HG03159 (cell line): Measurements from ENCODE around the gene SLC36A3.
"Not testable (repeated sequence)": the region's sequence is repeated elsewhere in the genome, so short reads cannot be mapped to it uniquely, and the experiment has no call there.

Source experiments
- ATAC-seq: cut with Tn5 transposase; IDR thresholded peaks from one replicate; pipeline ENCODE4 v1.9.1; 2021; ENCODE audit warnings: mild to moderate bottlenecking, moderate library complexity; ENCODE audit not compliant: unreplicated experiment

SLC36A3 gene

DNA sequence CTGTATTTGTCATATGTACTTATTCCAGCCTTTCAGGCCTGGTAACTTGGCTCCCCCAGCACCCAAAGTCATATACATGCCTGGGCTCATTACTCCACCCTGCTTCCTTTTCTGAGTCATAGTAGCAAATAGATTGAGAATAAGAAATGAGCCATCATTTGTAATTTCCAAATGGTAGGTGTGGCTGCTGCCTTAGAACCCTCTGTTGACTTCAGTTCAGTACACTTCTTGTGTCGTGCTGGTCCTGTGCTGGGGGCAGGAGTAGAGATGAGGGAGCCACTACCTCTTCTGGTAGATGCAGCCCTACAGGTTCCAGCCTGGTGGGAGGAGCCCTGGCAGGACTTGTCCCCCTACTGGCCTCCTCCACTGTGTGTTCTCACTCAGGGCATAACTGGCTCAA, 39.5 kb downstream of the SLC36A3 start:
- ATAC-seq: no peak

DNA sequence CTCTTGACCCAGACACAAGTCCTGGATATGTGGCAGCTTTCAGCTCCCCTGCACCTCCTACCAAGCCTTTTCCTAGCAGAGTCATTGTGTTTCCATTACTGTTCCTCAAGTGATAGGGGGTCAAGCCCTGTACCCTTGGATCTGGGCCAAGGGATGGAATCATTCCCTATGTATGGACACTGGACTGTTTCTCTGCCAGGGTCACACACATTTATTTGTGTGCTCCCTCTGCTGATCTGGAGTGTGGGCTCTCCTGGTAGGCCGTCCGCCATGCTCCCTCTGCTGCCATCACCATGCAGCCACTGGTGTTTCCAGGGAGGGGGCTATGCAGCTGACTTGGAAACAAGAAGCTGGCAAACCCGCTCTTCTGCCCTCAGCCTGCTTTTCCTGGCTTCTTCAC, 41.0 kb downstream of the SLC36A3 start:
- no peak for ATAC-seq

DNA sequence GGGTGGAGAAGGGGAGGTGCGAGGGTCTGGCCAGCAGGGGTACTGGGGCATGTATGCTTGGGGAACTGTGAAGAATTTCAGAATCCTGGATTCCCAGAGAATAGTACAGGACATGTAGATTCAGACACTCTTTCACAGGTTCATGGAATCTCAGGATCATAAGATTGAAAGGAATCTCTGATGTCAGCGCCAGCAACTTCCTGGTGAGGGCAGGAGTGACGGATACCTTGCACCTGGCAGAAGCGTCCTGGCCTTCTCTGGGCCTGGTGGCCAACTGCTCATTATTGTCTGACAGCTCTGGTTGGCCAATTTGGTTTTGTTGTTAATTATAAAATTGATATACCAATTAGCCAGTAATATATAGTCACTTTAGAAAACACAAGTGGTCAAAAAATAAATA, 43.6 kb downstream of the SLC36A3 start:
- ATAC-seq: no peak

DNA sequence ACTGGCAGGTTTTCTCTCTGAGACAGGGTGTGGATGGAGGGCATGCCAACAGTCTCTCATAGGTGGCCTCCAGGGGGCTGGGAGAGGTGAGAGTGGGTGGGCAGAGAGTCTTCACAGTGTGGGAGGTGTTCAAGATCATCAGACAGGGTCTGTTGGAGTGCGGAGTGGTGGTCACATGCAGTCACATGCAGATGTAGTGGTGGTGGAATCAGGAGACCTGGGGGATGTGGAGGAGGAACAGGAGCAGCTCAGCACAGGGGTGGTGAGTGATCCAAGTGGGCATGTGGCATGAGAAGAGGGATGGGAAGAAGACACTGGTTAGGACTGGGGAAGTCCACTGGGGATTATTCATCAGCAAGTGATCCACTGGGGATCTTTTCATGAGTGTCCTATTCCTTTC, 44.8 kb downstream of the SLC36A3 start:
- ATAC-seq: no peak

DNA sequence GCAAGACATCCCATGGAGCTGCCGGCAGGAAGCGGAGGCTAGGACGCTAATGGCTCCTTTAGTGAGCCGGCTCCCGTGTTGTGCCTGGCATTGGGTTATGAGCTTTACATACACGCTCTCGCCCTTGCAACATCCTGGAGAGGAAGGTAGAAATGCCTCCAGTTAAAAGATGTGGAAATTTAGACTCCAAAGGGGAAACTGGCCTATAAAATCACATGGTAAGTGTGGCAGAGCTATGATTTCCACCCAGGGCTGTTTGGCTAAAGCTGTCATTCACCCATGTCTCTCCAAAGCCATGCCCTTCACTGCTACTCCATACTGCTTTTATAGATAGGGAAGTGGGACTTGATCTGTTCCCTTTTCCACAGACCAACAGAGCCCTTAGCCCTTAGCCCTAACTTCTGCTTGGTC, 45.4 kb downstream of the SLC36A3 start:
- ATAC-seq: no peak

DNA sequence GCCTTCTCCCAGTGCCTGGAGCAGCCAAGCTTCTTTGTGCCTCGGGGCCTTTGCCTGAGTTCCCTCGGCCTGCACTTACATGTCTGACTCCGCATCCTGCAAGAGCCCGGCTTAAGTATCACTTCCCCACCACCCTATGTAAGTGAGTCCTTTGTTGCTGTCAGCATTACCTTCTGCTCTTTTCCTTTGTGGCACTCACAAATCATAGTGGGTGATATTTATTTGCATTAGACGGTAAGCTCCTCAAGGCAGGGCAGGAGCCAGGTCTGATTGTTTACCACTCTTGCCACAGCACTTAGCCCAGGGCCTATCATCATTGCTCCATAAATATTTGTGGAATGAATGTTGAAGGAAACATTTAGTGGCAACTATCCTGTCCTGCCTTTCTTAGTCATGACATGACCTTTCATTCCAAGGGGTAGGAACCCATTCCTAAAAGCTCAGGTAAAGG, 45.8 kb downstream of the SLC36A3 start:
- peak; percentile 29 for ATAC-seq

DNA sequence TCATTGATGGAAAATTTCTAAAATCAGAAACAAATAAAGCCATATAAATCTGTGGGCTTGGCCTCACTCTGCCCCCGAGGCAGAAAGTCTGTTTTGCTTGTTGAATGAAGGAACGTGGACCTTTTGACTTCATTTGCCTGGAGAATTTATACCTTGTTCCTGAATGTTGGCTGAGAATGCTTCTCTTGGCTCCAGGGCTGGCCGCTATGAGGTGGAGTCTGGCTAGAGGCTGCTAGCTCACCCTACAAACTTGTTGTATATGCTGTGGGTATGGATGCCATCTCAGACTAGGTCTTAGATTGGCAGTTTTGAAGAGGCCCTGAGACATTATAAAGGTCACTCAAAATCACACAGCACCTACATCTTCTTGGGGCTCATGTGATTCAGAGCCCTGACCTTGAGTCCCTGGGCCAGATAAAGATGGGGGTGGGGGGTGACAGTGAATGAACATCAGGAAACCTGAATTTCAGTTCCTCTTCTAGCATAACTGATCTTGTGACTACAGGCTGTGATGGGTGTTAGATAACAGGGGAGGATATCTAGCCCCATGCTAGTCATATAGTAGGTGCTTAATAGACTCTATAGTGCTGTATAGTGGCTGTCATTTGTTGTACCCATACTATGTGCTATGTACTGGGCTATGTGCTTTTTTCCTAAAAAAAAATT, 47.8 kb downstream of the SLC36A3 start:
- ATAC-seq: peak; percentile 44

DNA sequence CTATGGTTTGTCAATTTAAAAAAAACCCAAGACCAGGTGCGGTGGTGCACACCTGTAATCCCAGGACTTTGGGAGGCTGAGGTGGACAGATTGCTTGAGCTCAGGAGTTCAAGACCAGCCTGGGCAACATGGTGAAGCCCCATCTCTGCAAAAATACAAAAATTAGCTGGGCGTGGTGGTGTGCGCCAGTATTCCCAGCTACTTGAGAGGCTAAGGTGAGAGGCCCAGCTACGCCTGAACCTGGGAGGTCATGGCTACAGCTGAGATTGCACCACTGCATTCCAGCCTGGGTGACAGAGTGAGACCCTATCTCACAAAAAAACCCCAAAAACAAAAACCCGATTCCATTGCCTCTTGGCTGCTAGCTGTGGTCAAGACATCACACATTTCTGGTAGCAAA, 48.6 kb downstream of the SLC36A3 start:
- ATAC-seq: not testable (repeated sequence)

DNA sequence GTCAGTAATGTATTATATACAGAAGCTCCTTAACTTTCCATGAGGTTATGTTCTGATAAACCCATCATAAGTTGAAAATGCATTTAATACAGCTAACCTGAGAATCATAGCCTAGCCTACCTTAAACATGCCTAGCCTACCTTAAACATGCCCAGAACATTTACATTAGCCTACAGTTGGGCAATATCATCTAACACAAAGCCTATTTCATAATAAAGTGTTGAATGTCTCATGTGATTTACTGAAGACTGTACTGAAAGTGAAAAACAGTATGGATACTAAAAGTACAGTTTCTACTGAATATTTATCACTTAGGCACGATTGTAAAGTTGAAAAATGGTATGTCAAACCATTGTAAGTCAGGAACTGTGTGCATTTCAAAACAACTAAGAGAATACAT, 49.0 kb downstream of the SLC36A3 start:
- ATAC-seq: no peak

DNA sequence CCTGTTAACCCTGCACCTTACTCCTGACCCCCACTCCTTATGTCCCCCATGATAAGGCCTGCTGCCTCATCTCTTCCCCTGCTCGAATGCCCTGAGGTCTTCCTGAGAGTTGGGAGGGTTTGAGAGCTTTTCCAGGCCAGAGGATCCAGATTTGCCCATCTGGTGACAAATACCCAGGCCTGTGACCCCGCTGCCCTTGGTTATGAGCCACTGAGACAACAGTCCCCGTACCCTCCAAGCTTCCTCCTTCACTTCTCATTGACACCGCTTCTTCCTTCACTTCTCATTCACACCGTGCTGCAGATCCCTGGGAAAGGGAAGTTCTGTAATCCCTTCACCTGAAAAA, 50.0 kb downstream of the SLC36A3 start:
- no peak for ATAC-seq

DNA sequence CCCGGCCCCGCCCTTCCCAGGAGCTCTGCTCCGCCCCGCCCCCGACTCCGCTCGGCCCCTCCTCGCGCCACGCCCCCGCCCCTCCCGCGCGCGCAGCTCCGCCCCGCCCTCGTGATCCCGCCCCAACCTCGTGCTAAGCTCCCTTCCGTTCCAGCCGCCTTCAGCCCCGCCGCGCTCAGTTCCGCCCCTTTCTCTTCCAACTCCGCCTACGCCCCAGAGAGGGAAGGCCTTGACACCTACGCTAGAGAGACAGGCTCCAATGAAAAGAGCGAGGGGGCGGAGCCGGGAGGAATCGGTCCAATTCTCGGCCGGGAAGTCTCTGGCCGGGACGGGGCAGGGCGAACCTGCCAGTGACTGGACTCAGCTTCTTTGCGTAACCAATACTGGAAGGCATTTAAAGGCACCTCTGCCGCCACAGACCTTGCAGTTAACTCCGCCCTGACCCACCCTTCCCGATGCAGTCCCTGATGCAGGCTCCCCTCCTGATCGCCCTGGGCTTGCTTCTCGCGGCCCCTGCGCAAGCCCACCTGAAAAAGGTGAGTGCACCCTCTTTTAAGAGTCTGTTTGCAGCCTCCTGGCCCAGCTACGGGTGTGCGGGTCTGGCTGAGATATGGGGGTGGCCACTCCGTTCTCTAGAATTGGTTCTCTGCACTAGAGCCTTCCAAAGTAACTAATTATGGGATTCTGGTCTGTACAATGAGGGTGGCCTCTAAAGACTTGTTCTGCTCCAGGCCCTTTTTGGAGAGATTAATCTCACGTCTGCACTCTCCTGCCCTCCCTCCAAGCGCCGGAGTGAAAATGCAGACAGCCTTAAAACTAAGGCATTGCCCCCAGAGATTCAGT, 50.6 kb downstream of the SLC36A3 start, which contains the start of gene GM2A:
Gene GM2A, plus strand, starts transcription at position 424 of the 843 bp plus-strand sequence. Its CDS starts 32 bp downstream, at position 456.
- peak; percentile 82 for ATAC-seq

DNA sequence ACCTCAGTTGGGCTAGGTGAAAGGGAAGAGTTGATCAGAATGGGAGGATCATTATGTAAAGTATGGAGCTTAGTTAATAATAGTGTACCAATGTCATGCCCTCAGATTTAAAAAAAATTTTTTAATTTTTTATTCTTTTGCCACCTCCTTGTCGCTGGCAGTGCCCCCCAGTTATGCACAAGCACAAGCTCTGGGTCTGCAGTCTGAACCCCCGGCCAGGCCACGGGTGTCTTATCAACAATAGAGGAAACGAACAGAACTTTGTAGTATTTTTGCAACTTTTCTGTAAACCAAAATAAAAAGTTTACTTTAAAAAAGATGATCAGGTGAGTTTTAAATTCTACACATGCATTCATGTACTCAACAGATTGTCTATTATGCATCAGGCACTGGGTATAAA, 51.9 kb downstream of the SLC36A3 start:
- no peak for ATAC-seq

DNA sequence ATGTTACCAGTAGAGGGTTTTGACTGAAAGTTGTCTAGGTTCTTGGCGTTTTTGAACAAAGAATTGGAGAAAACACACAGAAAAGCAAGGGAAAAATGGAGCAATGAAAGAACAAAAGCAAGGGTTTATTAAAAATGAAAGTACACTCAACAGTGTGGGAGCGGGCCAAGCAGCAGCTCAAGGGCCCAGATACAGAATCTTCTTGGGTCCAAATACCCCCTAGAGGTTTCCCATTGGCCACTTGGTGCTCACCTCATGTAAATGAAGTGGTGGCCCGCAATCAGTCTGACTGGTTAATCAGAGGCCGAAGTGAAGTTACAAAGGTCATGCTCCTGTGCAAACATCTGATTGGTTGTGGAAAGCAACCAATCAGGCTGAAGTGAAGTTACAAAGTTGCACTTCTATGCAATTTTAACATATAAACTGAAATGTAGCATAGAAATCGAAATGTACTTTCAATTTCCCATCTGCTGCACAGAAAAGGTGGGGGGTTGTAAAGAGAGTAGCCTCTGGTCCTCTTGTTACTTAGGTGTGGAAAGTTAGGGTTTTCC, 52.5 kb downstream of the SLC36A3 start:
- no peak for ATAC-seq

DNA sequence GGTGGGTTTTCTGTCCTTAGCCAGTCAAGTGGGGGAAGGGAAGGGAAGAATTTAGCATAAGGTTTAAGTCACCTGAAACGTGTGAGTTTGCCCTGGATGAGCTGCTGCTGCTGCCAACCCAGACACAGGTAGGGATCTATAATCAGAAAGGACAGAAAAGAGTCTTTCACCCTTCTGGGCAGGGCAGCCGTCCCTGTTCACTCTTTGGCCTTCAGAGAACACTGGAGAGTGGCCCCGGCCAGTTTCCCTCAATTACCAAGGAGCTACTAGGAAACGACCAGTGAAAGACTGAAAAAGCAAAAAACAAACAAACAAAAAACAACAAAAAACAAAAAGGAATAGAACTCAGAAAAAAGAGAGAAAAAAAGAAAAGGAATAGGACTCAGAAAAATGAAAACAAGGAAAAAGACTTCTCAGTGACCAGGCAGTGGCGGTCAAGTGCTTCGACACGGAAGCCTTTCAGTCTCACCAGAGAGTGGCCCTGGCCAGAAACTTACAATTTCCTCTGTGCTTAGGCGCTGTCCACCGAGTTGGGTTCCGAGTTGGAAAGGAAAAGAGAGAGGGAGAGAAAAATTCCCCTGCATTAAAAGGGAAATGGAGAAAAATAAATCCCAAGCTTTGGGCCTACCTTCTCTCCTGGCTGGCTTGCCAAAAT, 53.1 kb downstream of the SLC36A3 start:
- no peak for ATAC-seq

DNA sequence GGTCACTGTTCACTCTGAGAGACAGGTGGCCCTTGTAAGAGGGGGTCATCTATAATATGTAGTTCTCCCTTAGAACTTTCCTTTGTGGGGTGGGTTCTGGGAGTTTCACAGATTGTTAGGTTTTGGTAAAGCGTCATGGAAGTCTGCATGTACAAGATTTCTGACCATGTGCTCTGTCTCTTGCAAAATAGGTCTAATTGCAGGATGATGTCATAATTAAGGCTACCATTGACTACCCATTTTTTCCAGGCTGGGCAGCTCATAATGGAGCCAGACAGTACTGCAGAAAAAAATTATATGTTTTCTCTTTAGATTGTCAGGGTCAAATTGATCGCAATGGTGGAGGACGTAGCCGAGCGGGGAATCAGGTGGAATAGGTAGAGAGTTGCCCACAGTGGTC, 54.3 kb downstream of the SLC36A3 start:
- ATAC-seq: no peak

DNA sequence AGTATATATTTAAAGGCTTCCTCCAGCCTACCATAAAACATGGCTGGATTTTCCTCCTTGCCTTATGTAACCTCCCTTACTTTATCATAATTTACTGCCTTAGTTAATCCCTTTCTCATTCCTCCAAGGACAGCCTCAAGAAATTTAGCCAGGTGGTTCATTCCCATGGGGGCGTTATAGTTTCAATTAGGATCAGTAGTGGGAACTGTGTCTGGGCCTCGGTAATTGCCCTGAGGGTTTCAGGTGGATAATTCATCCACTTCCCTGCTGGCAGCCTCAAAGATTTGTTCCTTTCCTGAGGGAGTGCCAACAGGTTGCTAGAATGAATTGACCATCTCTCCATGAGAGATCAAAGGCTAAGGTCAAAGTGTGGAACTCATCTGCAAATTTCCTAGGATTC, 54.9 kb downstream of the SLC36A3 start:
- no peak for ATAC-seq

DNA sequence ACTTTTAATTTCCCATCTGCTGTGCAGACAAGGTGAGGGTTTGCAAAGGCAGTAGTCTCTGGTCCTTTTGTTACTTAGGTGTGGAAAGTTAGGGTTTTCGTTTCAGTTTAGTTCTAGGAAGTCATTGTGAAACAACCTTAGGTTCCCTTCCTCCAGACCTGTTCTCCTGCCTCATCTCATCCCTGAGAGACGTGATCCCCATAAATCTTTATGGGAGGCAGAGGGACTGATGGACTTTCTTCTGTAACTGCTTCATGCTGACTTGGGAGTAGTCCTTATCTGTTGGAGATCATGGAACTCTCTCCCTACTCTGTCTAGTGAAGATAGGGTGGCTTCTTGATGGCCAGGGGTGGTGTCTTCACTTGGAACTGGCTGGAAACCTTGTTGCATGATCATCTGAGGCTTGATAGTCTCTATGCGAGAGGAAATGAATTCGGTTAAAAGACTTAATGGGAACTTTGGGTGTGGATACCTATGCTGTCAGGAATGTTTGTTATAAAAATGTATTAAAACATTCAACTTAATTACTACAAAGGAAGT, 57.8 kb downstream of the SLC36A3 start:
- no peak for ATAC-seq

DNA sequence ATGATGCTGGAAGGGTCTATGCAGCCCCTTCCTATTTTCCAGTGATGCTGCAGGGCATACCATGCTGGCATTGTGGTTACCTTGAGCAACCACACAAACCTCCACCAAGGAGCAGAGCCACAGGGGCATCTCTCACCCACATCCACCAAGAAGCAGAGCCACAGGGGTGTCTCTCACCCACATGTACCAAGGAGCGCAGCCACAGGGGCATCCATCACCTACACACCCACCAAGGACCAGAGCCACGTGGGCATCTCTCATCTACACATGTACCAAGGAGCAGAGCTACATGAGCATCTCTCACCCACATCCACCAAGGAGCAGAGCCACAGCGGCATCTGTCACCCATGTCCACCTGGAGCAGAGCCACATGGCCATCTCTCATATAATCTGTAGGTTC, 59.4 kb downstream of the SLC36A3 start:
- no peak for ATAC-seq

DNA sequence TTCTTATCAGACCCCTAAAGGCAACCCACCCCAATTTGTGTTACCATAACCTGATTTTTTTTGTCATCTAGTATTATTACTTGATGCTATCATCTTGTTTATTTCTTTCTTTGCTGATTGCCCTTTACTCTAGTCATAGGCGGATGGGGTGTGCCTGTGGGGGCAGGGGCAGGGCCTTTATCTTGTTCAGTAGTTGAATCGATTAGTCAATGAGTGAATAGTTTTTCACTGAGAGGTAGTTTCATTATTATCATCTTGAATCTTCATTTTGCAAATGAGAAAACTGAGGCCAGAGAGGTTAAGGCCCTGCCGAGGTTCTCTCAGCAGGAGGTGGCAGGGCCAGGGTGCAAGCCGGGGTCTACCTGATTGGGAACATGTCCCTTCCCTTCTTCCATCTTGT, 60.0 kb downstream of the SLC36A3 start:
- no peak for ATAC-seq

DNA sequence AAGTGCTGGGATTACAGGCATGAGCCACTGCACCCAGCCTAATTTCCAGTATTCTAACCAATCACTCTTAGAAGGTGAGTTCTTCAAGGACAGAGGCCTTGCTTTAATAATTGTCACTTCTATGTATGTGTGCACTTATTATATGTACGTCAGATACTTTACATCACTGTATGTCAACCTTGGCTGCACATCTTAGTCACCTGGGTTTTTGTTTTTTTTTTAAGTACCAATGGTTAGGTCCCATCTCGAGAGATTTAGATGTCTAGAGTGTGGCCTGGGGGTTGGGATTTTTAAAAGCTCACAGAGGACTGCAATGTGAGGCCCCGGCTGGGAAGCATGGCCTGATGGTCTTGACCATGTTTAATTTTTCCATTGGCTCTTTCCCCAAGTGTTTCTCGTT, 60.4 kb downstream of the SLC36A3 start:
- ATAC-seq: no peak

DNA sequence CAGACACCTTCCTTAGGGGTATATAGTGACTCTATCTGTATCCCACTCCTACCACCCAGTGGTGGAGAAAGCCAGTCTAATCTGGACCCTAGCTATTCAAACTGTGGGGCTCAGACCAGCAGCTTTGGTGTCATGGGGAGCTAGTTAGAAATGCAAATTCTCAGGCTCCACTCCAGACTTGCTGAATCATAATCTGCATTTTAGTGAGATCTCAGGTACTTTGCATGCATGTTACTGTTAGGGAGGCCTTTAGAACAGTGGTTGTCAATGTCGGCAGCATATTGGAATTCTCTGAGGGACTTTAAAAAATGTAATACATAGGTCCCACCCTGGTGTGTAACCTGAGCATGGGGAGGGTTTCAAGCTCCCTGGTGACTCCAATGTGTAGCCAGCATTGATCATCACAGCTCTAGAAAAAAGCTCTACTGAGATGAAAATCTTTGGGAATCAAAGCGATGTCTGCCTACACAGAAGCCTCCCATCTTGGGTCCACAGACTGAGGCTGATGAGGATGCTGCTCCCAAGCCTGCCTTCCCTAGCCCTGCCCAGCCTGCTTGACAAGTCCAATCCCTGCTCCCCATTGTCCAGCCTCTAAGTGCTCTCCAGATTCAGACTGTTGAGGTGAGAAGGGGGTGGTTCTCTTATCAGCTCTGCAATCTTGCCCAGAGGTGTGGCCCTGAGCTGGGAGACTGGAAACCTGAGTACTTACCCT, 62.5 kb downstream of the SLC36A3 start:
- no peak for ATAC-seq
